Natural killer cell (primary cell): ENCODE data around the gene ASTN2. TPM values are rescaled to one million over a fixed set of nuclear protein-coding genes. Genes with fewer than 3 reads are reported as not detected.

Source experiments
- ATAC-seq, 3 donors: fragments of 150-1000 bp in 2 of 3; fragments of 200-7000 bp in 1 of 3; cut with Tn5 transposase; 1 replicate in 1 of 3; 2 replicates in 2 of 3; pipeline ENCODE4 v1.10.0; 2021; ENCODE audit warnings: mild to moderate bottlenecking in 2 of 3, moderate library complexity in 2 of 3
- DNase-seq, 2 donors: peaks; one replicate each; pipeline versions ENCODE4 v3.0.0 to v3.0.0-alpha.2; 2013 to 2021; ENCODE audit warnings: mixed read lengths in 1 of 2
- H3K27ac ChIP-seq: one replicate; pipeline ENCODE4 v1.5.1; 2013; ENCODE audit warnings: mild to moderate bottlenecking, low read length
- H3K27me3 ChIP-seq: one replicate; pipeline ENCODE4 v1.6.1; 2013; ENCODE audit warnings: low read length; ENCODE audit not compliant: control insufficient read depth, insufficient read depth
- H3K36me3 ChIP-seq: one replicate; pipeline ENCODE4 v1.6.1; 2013; ENCODE audit warnings: low read length; ENCODE audit not compliant: control insufficient read depth, insufficient read depth
- H3K4me1 ChIP-seq: one replicate; pipeline ENCODE4 v1.6.1; 2013; ENCODE audit warnings: low read length; ENCODE audit not compliant: control insufficient read depth, insufficient read depth
- H3K4me3 ChIP-seq: one replicate; pipeline ENCODE4 v1.5.1; 2013; ENCODE audit warnings: low read length
- H3K9me3 ChIP-seq: one replicate; pipeline ENCODE4 v1.6.1; 2013; ENCODE audit warnings: low read length; ENCODE audit not compliant: control insufficient read depth, insufficient read depth
- H3K27ac Mint-ChIP-seq, 2 donors: one replicate each; pipeline ENCODE4 v1.8.0; 2022; ENCODE audit warnings: mild to moderate bottlenecking in 2 of 2, mixed read lengths in 2 of 2, moderate library complexity in 1 of 2
- H3K27me3 Mint-ChIP-seq, 2 donors: one replicate each; pipeline ENCODE4 v1.8.0; 2022; ENCODE audit warnings: low read depth in 2 of 2, mixed read lengths in 2 of 2
- H3K36me3 Mint-ChIP-seq: one replicate; pipeline ENCODE4 v1.8.0; 2022; ENCODE audit warnings: mixed read lengths
- H3K4me1 Mint-ChIP-seq, 2 donors: one replicate each; pipeline ENCODE4 v1.8.0; 2022; ENCODE audit warnings: mixed read lengths in 2 of 2
- H3K4me3 Mint-ChIP-seq: one replicate; pipeline ENCODE4 v1.8.0; 2022; ENCODE audit warnings: mild to moderate bottlenecking, moderate library complexity, mixed read lengths
- H3K9me3 Mint-ChIP-seq, 2 donors: one replicate each; pipeline ENCODE4 v1.8.0; 2022; ENCODE audit warnings: mixed read lengths in 2 of 2
- CTCF ChIP-seq: fragments of 200-600 bp; IDR thresholded peaks from one replicate; pipeline ENCODE4 v1.8.0; 2022; ENCODE audit warnings: antibody characterized with exemption
- WGBS: methylation state at CpG from one replicate; pipeline ENCODE4 v1.1.7; 2013; ENCODE audit warnings: missing lambda C conversion rate; ENCODE audit not compliant: insufficient coverage; 5-methylcytosine and 5-hydroxymethylcytosine counted together
- intact Hi-C: fragments of 100-400 bp; cut with micrococcal nuclease; formaldehyde crosslinking; loops from one replicate; pipeline ENCODE4 v1.14.2; 2022
- total RNA-seq, 4 donors: library from RNA; stranded (reverse); fragments of 120-200 nt in 1 of 4; gene quantifications; one replicate each; pipeline versions ENCODE4 v1.2.3 to v1.2.4, GENCODE V29; 2013 to 2022

ASTN2 gene
- total RNA-seq, 3 donors from 2014 or later (not counting 1 experiment from before 2014, with no cell fraction given) = 3.0 to 3.5 (median 3.2) TPM

GRCh38 chr9:116978155-116978554 is 436.7 kb downstream of the ASTN2 start:
- H3K4me1 Mint-ChIP-seq = no peaks in the 10 kb centered on the region
- no peak for ATAC-seq
- 82% methylated on average over 2 of the region's 2 CpGs for WGBS

GRCh38 chr9:116975126-116975525 is 439.7 kb downstream of the ASTN2 start:
- Mint-ChIP-seq H3K27ac (no peak overlapping the region), H3K27me3 (peaks cover 0 to 3% of the 10 kb centered on the region in 2 donors), H3K36me3 (no peaks in the 10 kb centered on the region), H3K4me3 (no peak overlapping the region), H3K9me3 (peaks cover 5 to 16% of the 10 kb centered on the region in 2 donors), H3K4me1 (no peaks in the 10 kb centered on the region)
- no peaks in the 10 kb centered on the region for H3K36me3 ChIP-seq
- intact Hi-C loops = loop anchor here (10.0 kb wide), 1 partner anchor 60 kb away; no protein-coding TSS in a partner anchor
- H3K27ac ChIP-seq = no peak overlapping the region
- WGBS = 62% methylated on average over 4 of the region's 4 CpGs
- no peaks in the 10 kb centered on the region for H3K27me3 ChIP-seq
- no peak for TF ChIP-seq CTCF
- ATAC-seq (no peak), DNase-seq (no peak)
- H3K4me1 ChIP-seq = no peaks in the 10 kb centered on the region
- no peaks in the 10 kb centered on the region for H3K9me3 ChIP-seq
- no peak overlapping the region for H3K4me3 ChIP-seq

More at GRCh38 chr9:116978155-116978554, 436.7 kb downstream of the ASTN2 start:
- no peak overlapping the region for H3K4me3 Mint-ChIP-seq
- DNase-seq = no peak
- TF ChIP-seq CTCF = no peak
- no peak overlapping the region for H3K27ac Mint-ChIP-seq
- Histone ChIP-seq H3K27me3 (no peaks in the 10 kb centered on the region), H3K36me3 (no peaks in the 10 kb centered on the region), H3K27ac (no peak overlapping the region), H3K4me3 (no peak overlapping the region), H3K9me3 (no peaks in the 10 kb centered on the region), H3K4me1 (no peaks in the 10 kb centered on the region)
- H3K9me3 Mint-ChIP-seq = peaks cover 5 to 14% of the 10 kb centered on the region in 2 donors
- no peaks in the 10 kb centered on the region for H3K36me3 Mint-ChIP-seq
- intact Hi-C loops = loop anchor here (10.0 kb wide), 1 partner anchor 63 kb away; no protein-coding TSS in a partner anchor
- H3K27me3 Mint-ChIP-seq = peaks cover 0 to 3% of the 10 kb centered on the region in 2 donors

- Mint-ChIP-seq H3K4me3 (no peak overlapping the region), H3K27me3 (no peaks in the 10 kb centered on the region), H3K4me1 (no peaks in the 10 kb centered on the region), H3K27ac (no peak overlapping the region), H3K36me3 (no peaks in the 10 kb centered on the region), H3K9me3 (peaks cover 4 to 15% of the 10 kb centered on the region in 2 donors)
- DNase-seq (no peak), ATAC-seq (no peak)
- Histone ChIP-seq H3K27ac (no peak overlapping the region), H3K4me3 (no peak overlapping the region), H3K9me3 (no peaks in the 10 kb centered on the region), H3K36me3 (no peaks in the 10 kb centered on the region), H3K27me3 (no peaks in the 10 kb centered on the region), H3K4me1 (no peaks in the 10 kb centered on the region)
- intact Hi-C loops = no loop called here
- no peak for TF ChIP-seq CTCF
Measured at GRCh38 chr9:116966199-116966598, 448.7 kb downstream of the ASTN2 start.

- Histone ChIP-seq H3K4me1 (peaks cover 13% of the 10 kb centered on the region), H3K4me3 (no peak overlapping the region), H3K36me3 (no peaks in the 10 kb centered on the region), H3K27ac (no peak overlapping the region), H3K27me3 (no peaks in the 10 kb centered on the region), H3K9me3 (no peaks in the 10 kb centered on the region)
- TF ChIP-seq CTCF = no peak
- H3K27ac Mint-ChIP-seq = no peak overlapping the region
- H3K4me3 Mint-ChIP-seq = no peak overlapping the region
- H3K27me3 Mint-ChIP-seq = no peaks in the 10 kb centered on the region
- DNase-seq (no peak), ATAC-seq (no peak)
- peaks cover 2 to 18% of the 10 kb centered on the region in 2 donors for H3K4me1 Mint-ChIP-seq
- WGBS = 78% methylated on average over 11 of the region's 11 CpGs
- intact Hi-C loops = no loop called here
- no peaks in the 10 kb centered on the region for H3K36me3 Mint-ChIP-seq
- peaks cover 5 to 14% of the 10 kb centered on the region in 2 donors for H3K9me3 Mint-ChIP-seq
Measured at GRCh38 chr9:116964258-116964657, 450.6 kb downstream of the ASTN2 start.
